Measurements from ENCODE around the gene MLNR. TPM values are rescaled to one million over a fixed set of nuclear protein-coding genes. Genes with fewer than 3 reads are reported as not detected.

Gene MLNR
- total RNA-seq, 1 experiment from 2014 or later = not detected

DNA sequence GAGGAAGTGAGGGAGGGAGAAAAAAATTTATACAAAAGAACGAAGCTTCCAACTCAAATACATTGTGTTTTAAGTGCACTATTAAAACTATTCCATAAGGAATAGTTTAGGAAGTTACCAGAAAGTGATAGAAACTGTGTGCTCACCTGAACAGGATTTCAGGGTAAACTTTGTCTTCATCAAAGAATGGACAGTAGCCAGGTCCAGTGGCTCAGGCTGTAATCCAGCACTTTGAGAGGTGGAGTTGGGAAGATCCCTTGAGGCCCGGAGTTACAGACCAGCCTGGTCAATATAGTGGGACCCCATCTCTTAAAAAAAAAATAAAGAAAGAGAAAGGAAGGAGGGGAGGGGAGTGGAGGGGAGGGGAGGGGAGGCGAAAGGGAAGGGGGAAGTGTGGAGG is 14.6 kb downstream of the MLNR start:
- Histone ChIP-seq H3K27ac (ENCODE audit: low read length) (no peak overlapping the region), H2AFZ (ENCODE audit: low read length) (no peak overlapping the region), H3F3A (ENCODE audit: low read length, unreplicated experiment) (no peaks in the 10 kb centered on the region), H3K79me2 (ENCODE audit: low read length) (no peaks in the 10 kb centered on the region), H3K4me2 (ENCODE audit: low read length) (no peak overlapping the region), H3K9ac (ENCODE audit: low read length) (no peak overlapping the region), H3K4me1 (ENCODE audit: insufficient read depth, low read length) (no peaks in the 10 kb centered on the region), H3K9me2 (replicated peaks; ENCODE audit: low read length) (no peaks in the 10 kb centered on the region), H3K4me3 (ENCODE audit: low read length) (no peak overlapping the region), H3K27me3 (ENCODE audit: low read length) (no peaks in the 10 kb centered on the region), H3K36me3 (ENCODE audit: low read depth, low read length) (no peaks in the 10 kb centered on the region), H4K20me1 (ENCODE audit: low read length) (no peaks in the 10 kb centered on the region), H3K9me3 (ENCODE audit: low read length) (no peaks in the 10 kb centered on the region)
- no peak for TF ChIP-seq EZH2 (IDR thresholded peaks at IDR 0.05; ENCODE audit: low read length, unreplicated experiment)
- TF ChIP-seq, protein P1, sequence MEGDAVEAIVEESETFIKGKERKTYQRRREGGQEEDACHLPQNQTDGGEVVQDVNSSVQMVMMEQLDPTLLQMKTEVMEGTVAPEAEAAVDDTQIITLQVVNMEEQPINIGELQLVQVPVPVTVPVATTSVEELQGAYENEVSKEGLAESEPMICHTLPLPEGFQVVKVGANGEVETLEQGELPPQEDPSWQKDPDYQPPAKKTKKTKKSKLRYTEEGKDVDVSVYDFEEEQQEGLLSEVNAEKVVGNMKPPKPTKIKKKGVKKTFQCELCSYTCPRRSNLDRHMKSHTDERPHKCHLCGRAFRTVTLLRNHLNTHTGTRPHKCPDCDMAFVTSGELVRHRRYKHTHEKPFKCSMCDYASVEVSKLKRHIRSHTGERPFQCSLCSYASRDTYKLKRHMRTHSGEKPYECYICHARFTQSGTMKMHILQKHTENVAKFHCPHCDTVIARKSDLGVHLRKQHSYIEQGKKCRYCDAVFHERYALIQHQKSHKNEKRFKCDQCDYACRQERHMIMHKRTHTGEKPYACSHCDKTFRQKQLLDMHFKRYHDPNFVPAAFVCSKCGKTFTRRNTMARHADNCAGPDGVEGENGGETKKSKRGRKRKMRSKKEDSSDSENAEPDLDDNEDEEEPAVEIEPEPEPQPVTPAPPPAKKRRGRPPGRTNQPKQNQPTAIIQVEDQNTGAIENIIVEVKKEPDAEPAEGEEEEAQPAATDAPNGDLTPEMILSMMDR (conservative IDR thresholded peaks at IDR 0.05; ENCODE audit: low read depth, low read length) = no peak
- no peak for TF ChIP-seq EZH2phosphoT487 (IDR thresholded peaks at IDR 0.05; ENCODE audit: borderline replicate concordance, low read length)
- BruUV-seq (replicated peaks) = no TSS peak
- POLR2A ChIA-PET (ENCODE audit: unreplicated experiment) = no interaction called here
- no peak for DNase-seq
- CTCF ChIA-PET = no interaction called here
- no peak for ATAC-seq
- intact Hi-C loops (cut with micrococcal nuclease) = no loop called here

DNA sequence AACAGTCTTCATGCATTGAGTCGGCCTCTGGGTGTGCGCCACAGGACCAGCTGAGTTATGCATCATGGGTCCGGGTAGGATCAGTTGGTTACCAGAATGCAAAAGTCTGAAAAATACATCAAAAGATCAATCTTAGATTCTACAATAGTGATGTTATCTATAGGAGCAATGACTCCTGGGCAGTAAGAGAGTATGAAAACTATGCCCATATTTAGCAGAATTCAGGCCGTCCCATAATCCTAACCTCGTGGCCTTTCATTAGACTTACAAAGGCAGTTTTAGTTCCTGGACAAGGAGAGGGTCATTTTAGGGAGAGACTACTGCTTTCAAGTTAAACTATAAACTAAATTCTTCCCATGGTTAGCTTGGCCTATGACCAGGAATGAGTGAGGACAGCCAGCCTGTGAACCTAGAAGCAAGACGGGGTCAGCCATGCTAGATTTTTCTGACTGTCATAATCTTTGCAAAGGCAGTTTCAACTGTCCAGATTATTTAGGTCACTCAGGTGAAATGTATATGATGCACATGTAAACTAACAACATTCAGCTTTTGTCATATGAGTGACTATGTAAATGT is 15.8 kb downstream of the MLNR start:
- ATAC-seq (no peak), DNase-seq (no peak)
- BruUV-seq (replicated peaks) = no TSS peak
- Histone ChIP-seq H3F3A (ENCODE audit: low read length, unreplicated experiment) (no peaks in the 10 kb centered on the region), H3K9me3 (ENCODE audit: low read length) (no peaks in the 10 kb centered on the region), H3K9ac (ENCODE audit: low read length) (no peak overlapping the region), H3K4me2 (ENCODE audit: low read length) (no peak overlapping the region), H3K27ac (ENCODE audit: low read length) (no peak overlapping the region), H4K20me1 (ENCODE audit: low read length) (no peaks in the 10 kb centered on the region), H3K4me3 (ENCODE audit: low read length) (no peak overlapping the region), H3K27me3 (ENCODE audit: low read length) (no peaks in the 10 kb centered on the region), H3K4me1 (ENCODE audit: insufficient read depth, low read length) (no peaks in the 10 kb centered on the region), H2AFZ (ENCODE audit: low read length) (no peak overlapping the region), H3K79me2 (ENCODE audit: low read length) (no peaks in the 10 kb centered on the region), H3K9me2 (replicated peaks; ENCODE audit: low read length) (no peaks in the 10 kb centered on the region), H3K36me3 (ENCODE audit: low read depth, low read length) (no peaks in the 10 kb centered on the region)
- intact Hi-C loops (cut with micrococcal nuclease) = no loop called here
- ChIA-PET POLR2A (ENCODE audit: unreplicated experiment) (no interaction called here), CTCF (interaction anchor here (0.6 kb wide), 1 partner anchor 46 kb away, joined by 3 read pairs; no protein-coding TSS in a partner anchor)
- TF ChIP-seq EZH2 (IDR thresholded peaks at IDR 0.05; ENCODE audit: low read length, unreplicated experiment) (no peak), EZH2phosphoT487 (IDR thresholded peaks at IDR 0.05; ENCODE audit: borderline replicate concordance, low read length) (no peak)
- TF ChIP-seq, protein P1 (conservative IDR thresholded peaks at IDR 0.05; ENCODE audit: low read depth, low read length) = no peak

DNA sequence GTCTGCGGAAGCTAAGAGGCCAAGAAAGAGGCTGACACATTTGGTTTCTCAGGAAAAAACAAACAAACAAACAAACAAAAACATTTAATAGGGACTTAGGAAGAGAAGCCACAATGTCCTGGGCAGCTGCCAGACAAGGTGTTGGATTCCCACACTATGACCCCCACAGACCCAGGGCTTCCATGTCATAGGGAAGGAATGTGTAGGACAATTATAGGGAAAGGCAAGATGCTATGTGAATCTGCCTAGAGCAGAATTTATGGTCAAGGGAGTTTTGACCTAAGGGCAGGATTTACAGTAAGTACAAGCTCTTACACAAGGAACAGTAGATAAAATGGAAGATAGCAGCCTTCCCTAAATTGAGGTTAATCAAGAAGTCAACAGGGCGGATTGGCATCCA is 18.5 kb downstream of the MLNR start:
- Histone ChIP-seq H3K4me2 (ENCODE audit: low read length) (no peak overlapping the region), H3K27me3 (ENCODE audit: low read length) (no peaks in the 10 kb centered on the region), H3K79me2 (ENCODE audit: low read length) (no peaks in the 10 kb centered on the region), H3K9me3 (ENCODE audit: low read length) (no peaks in the 10 kb centered on the region), H2AFZ (ENCODE audit: low read length) (no peak overlapping the region), H3K36me3 (ENCODE audit: low read depth, low read length) (no peaks in the 10 kb centered on the region), H4K20me1 (ENCODE audit: low read length) (no peaks in the 10 kb centered on the region), H3K27ac (ENCODE audit: low read length) (no peak overlapping the region), H3K4me3 (ENCODE audit: low read length) (no peak overlapping the region), H3K9me2 (replicated peaks; ENCODE audit: low read length) (no peaks in the 10 kb centered on the region), H3F3A (ENCODE audit: low read length, unreplicated experiment) (no peaks in the 10 kb centered on the region), H3K4me1 (ENCODE audit: insufficient read depth, low read length) (no peaks in the 10 kb centered on the region), H3K9ac (ENCODE audit: low read length) (no peak overlapping the region)
- no peak for ATAC-seq
- peak; percentile 37 for DNase-seq
- ChIA-PET POLR2A (ENCODE audit: unreplicated experiment) (no interaction called here), CTCF (no interaction called here)
- TF ChIP-seq, protein P1 (conservative IDR thresholded peaks at IDR 0.05; ENCODE audit: low read depth, low read length) = no peak
- no peak for TF ChIP-seq EZH2phosphoT487 (IDR thresholded peaks at IDR 0.05; ENCODE audit: borderline replicate concordance, low read length)
- no peak for TF ChIP-seq EZH2 (IDR thresholded peaks at IDR 0.05; ENCODE audit: low read length, unreplicated experiment)
- intact Hi-C loops (cut with micrococcal nuclease) = no loop called here
- BruUV-seq (replicated peaks) = no TSS peak
